ENCODE data around the gene SND1. TPM values are rescaled to one million over a fixed set of nuclear protein-coding genes. Genes with fewer than 3 reads are reported as not detected.

The SND1 gene
- total and polyA plus RNA-seq, 2 donors (not counting 1 experiment from before 2014, with no cell fraction given), result 44.4 to 165 TPM

- H3K4me2 ChIP-seq (replicated peaks; ENCODE audit: low read depth, low read length, poor library complexity, severe bottlenecking), result no peak overlapping the region
- intact Hi-C loops (cut with micrococcal nuclease), result no loop called here
- POLR2A ChIA-PET, result no interaction called here
- peaks cover 18% of the 10 kb centered on the region for H4K20me1 ChIP-seq (ENCODE audit: control insufficient read depth, insufficient read depth, low read length, poor library complexity, severe bottlenecking)
- no peak for ATAC-seq (ENCODE audit: low read depth)
- no peaks in the 10 kb centered on the region for H3K9me3 ChIP-seq (ENCODE audit: control extremely low read depth in 1 of 3, control insufficient read depth in 2 of 3, insufficient read depth in 1 of 3, low read length in 2 of 3)
- H3K27me3 Mint-ChIP-seq, result no peaks in the 10 kb centered on the region
- no peaks in the 10 kb centered on the region for H3K9me3 Mint-ChIP-seq (ENCODE audit: insufficient read depth)
- peaks cover 6% of the 10 kb centered on the region for H3K4me1 Mint-ChIP-seq
- TF ChIP-seq, protein P1, sequence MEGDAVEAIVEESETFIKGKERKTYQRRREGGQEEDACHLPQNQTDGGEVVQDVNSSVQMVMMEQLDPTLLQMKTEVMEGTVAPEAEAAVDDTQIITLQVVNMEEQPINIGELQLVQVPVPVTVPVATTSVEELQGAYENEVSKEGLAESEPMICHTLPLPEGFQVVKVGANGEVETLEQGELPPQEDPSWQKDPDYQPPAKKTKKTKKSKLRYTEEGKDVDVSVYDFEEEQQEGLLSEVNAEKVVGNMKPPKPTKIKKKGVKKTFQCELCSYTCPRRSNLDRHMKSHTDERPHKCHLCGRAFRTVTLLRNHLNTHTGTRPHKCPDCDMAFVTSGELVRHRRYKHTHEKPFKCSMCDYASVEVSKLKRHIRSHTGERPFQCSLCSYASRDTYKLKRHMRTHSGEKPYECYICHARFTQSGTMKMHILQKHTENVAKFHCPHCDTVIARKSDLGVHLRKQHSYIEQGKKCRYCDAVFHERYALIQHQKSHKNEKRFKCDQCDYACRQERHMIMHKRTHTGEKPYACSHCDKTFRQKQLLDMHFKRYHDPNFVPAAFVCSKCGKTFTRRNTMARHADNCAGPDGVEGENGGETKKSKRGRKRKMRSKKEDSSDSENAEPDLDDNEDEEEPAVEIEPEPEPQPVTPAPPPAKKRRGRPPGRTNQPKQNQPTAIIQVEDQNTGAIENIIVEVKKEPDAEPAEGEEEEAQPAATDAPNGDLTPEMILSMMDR (IDR thresholded peaks at IDR 0.05), result no peak
- TF ChIP-seq EZH2 (IDR thresholded peaks at IDR 0.05; ENCODE audit: borderline replicate concordance, insufficient read depth, low read depth, low read length, poor library complexity, severe bottlenecking), result no peak
- no CpG with 5 or more reads among the region's 2 CpGs for WGBS (ENCODE audit: insufficient coverage)
- H3K27ac ChIP-seq (ENCODE audit: low read length in 2 of 2), result no peak overlapping the region
- H3K4me3 Mint-ChIP-seq, result no peak overlapping the region
- H3K4me3 ChIP-seq (ENCODE audit: control extremely low read depth in 1 of 5, extremely low read depth in 1 of 5, insufficient read depth in 1 of 5, low read depth in 2 of 5, low read length in 4 of 5), result no peak overlapping the region
- H3K79me2 ChIP-seq (ENCODE audit: control insufficient read depth, insufficient read depth, low read length), result peaks cover 28% of the 10 kb centered on the region
- peaks cover 3% of the 10 kb centered on the region in 2 experiments for H3K36me3 ChIP-seq (replicated peaks in 1 of 2; ENCODE audit: control extremely low read depth in 1 of 2, control insufficient read depth in 1 of 2, extremely low read depth in 1 of 2, insufficient read depth in 2 of 2, low read length in 1 of 2)
- CTCF ChIA-PET, result interaction anchor here (0.6 to 1.4 kb wide), 2 partner anchors 21 to 405 kb away, joined by 4 read pairs; no protein-coding TSS in a partner anchor
- no peak for DNase-seq
- no peak overlapping the region for H3K27ac Mint-ChIP-seq
- no peak overlapping the region for H2AFZ ChIP-seq (ENCODE audit: insufficient read depth, low read depth, low read length, poor library complexity, severe bottlenecking)
- no peaks in the 10 kb centered on the region for H3K27me3 ChIP-seq (replicated peaks in 1 of 4; ENCODE audit: control extremely low read depth in 1 of 4, control insufficient read depth in 3 of 4, insufficient read depth in 4 of 4, low read length in 3 of 4)
- no peaks in the 10 kb centered on the region for H3K4me1 ChIP-seq (ENCODE audit: control insufficient read depth in 2 of 2, insufficient read depth in 2 of 2, low read length in 2 of 2)
- no peak overlapping the region for H3K9ac ChIP-seq (ENCODE audit: low read length)
Observed at GRCh38 chr7:127803626-127804025, 151.6 kb downstream of the SND1 start.

DNA sequence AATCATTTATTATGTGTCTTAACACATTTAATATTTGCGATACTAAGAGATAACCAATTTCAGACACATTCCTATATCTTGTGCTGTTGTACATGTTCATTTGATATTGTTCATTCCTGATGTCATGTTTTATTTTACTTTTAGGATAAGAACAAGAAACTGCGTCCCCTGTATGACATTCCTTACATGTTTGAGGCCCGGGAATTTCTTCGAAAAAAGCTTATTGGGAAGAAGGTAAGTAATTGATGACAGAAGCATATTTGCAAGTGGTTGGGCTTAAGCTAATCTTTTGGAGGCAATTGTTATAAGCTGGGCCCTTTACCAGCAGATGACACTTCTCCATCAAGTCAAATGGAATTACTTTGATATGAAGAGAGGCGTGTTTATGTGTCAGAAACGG is 155.3 kb downstream of the SND1 start:
- ATAC-seq (ENCODE audit: low read depth), result no peak

More for the DNA sequence above, 155.3 kb downstream of the SND1 start:
- H3K27me3 Mint-ChIP-seq, result no peaks in the 10 kb centered on the region
- WGBS (ENCODE audit: insufficient coverage), result 100% methylated on average over 2 of the region's 6 CpGs
- no peaks in the 10 kb centered on the region for H4K20me1 ChIP-seq (ENCODE audit: control insufficient read depth, insufficient read depth, low read length, poor library complexity, severe bottlenecking)
- POLR2A ChIA-PET, result no interaction called here
- CTCF ChIA-PET, result no interaction called here
- intact Hi-C loops (cut with micrococcal nuclease), result no loop called here
- no peaks in the 10 kb centered on the region for H3K9me3 ChIP-seq (ENCODE audit: control extremely low read depth in 1 of 3, control insufficient read depth in 2 of 3, insufficient read depth in 1 of 3, low read length in 2 of 3)
- no peak overlapping the region for H3K9ac ChIP-seq (ENCODE audit: low read length)
- H3K4me1 Mint-ChIP-seq, result peaks cover 11% of the 10 kb centered on the region
- H3K79me2 ChIP-seq (ENCODE audit: control insufficient read depth, insufficient read depth, low read length), result peaks cover 17% of the 10 kb centered on the region
- no peaks in the 10 kb centered on the region for H3K9me3 Mint-ChIP-seq (ENCODE audit: insufficient read depth)
- no peak overlapping the region for H3K4me3 Mint-ChIP-seq
- no peak for TF ChIP-seq EZH2 (IDR thresholded peaks at IDR 0.05; ENCODE audit: borderline replicate concordance, insufficient read depth, low read depth, low read length, poor library complexity, severe bottlenecking)
- TF ChIP-seq, protein P1 (IDR thresholded peaks at IDR 0.05), result no peak
- H3K27ac ChIP-seq (ENCODE audit: low read length in 2 of 2), result no peak overlapping the region
- no peaks in the 10 kb centered on the region for H3K27me3 ChIP-seq (replicated peaks in 1 of 4; ENCODE audit: control extremely low read depth in 1 of 4, control insufficient read depth in 3 of 4, insufficient read depth in 4 of 4, low read length in 3 of 4)
- H3K4me3 ChIP-seq (ENCODE audit: control extremely low read depth in 1 of 5, extremely low read depth in 1 of 5, insufficient read depth in 1 of 5, low read depth in 2 of 5, low read length in 4 of 5), result no peak overlapping the region
- no peak overlapping the region for H2AFZ ChIP-seq (ENCODE audit: insufficient read depth, low read depth, low read length, poor library complexity, severe bottlenecking)
- H3K36me3 ChIP-seq (replicated peaks in 1 of 2; ENCODE audit: control extremely low read depth in 1 of 2, control insufficient read depth in 1 of 2, extremely low read depth in 1 of 2, insufficient read depth in 2 of 2, low read length in 1 of 2), result peaks cover 3 to 10% of the 10 kb centered on the region in 2 experiments
- no peaks in the 10 kb centered on the region for H3K4me1 ChIP-seq (ENCODE audit: control insufficient read depth in 2 of 2, insufficient read depth in 2 of 2, low read length in 2 of 2)
- no peak overlapping the region for H3K4me2 ChIP-seq (replicated peaks; ENCODE audit: low read depth, low read length, poor library complexity, severe bottlenecking)
- DNase-seq, result no peak
- no peak overlapping the region for H3K27ac Mint-ChIP-seq

Measured in B cell (primary cell).